Thyroid gland (tissue), 4 donors: ENCODE results near the gene COL23A1.

Experiments used
- POLR2A ChIP-seq, 2 donors: fragments of 450-650 bp; IDR thresholded peaks; one replicate each; pipeline ENCODE4 v1.6.1; 2017; ENCODE audit warnings: antibody characterized with exemption in 2 of 2, mild to moderate bottlenecking in 2 of 2, moderate library complexity in 1 of 2
- TF ChIP-seq, protein P1 (sequence below), 6 experiments: fragments of 200-600 bp in 3 of 6; fragments of 450-650 bp in 3 of 6; sonication (generic) in 3 of 6; IDR thresholded peaks; one replicate each; pipeline ENCODE4 v1.5.1; 2016 to 2019; ENCODE audit warnings: antibody characterized with exemption in 6 of 6, mild to moderate bottlenecking in 2 of 6, inconsistent platforms in 1 of 6, moderate library complexity in 1 of 6

DNA sequence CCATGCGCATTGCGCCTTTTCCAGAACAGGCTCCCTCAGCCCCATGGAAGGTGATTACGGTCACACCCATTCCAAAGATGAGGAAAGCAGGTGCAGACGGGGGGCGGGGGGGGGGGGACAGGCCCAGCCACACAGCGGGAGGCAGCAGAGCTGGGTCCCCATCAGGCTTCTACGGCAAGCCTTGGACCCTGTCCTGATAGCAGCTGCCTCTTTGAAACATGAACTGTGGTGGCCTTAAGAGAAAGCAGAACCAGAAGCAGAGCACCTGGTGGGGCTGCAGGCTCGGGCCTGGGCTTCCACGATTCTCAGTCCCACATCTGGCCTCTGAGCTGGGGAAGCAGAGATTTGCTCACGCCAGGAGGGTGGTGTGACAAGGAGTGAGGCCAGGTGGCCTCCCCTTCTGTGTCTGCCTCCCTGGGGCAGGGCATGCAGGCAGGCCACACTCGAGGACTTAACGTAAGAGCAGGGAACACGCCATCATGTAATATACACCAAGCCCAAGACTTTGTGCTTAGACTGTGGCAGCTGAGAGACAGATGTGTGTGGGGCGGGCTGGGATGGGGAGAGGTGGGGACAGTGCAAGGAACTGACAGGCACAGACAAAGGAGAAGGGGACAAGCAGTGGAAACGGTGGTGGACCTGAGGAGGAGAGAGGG lies 343.4 kb downstream of the COL23A1 start:
- TF ChIP-seq, protein P1, sequence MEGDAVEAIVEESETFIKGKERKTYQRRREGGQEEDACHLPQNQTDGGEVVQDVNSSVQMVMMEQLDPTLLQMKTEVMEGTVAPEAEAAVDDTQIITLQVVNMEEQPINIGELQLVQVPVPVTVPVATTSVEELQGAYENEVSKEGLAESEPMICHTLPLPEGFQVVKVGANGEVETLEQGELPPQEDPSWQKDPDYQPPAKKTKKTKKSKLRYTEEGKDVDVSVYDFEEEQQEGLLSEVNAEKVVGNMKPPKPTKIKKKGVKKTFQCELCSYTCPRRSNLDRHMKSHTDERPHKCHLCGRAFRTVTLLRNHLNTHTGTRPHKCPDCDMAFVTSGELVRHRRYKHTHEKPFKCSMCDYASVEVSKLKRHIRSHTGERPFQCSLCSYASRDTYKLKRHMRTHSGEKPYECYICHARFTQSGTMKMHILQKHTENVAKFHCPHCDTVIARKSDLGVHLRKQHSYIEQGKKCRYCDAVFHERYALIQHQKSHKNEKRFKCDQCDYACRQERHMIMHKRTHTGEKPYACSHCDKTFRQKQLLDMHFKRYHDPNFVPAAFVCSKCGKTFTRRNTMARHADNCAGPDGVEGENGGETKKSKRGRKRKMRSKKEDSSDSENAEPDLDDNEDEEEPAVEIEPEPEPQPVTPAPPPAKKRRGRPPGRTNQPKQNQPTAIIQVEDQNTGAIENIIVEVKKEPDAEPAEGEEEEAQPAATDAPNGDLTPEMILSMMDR (IDR thresholded peaks at IDR 0.05): no peak
- TF ChIP-seq POLR2A (IDR thresholded peaks at IDR 0.05): no peak
